Measurements from ENCODE around the gene NRG2.

NRG2 gene

DNA sequence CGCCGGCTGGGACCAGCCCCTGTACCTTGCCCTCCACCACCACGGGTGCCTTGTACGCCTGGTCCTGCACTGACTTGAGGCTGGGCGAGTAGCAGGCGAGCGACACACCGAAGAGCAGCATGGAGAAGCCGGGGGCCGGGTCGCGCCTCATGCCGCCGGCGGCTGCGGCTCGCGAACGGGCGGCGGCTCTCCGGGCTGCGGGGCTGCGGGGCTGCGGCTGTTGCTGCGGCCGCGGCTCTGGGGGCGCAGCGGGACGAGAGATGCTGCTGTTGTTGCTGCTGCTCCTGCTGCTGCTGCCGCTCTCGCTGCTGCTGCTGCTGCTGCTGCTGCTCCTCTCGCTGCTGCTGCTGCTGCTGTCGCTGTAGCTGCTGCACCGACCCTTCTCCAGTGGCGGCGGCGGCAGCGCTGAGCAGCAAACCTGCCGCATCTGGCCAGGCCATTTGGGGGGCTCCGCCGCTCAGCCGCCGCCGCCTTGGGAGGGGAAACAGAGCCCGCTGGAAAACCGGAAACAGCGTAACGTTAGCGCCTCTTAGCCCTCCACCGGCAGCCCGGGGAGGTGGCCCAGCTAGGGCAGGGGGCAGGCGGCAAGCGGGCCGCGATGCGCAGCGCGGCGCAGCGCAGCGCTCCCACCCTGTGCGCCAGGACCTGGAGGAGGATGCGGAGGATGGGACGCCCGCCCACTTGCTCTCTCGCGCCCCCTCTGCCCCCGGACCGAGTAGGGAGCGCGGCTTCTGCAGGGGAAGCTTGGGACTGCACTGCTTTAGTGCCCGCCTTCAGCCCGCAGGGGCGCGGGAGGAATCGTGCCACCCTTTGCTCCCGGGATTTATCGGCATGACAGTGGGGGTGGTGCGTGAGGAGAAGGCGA lies at the start of gene NRG2:
Gene NRG2 (minus strand): TSS at position 657 of the 865 bp plus-strand sequence.
- Histone ChIP-seq H3K9me3 (replicated peaks in 1 of 11) (no peaks in the 10 kb centered on the region), H3K9ac (peak within 1 kb of the TSS; percentile 7 to 60 (median 47); a peak in 17 of 22 replicates), H4K20me1 (peaks cover 0 to 13% (median 3%) of the 10 kb centered on the region in 11 experiments; a peak in 4 of 22 replicates), H3K4me1 (peaks cover 18 to 38% (median 24%) of the 10 kb centered on the region in 10 experiments), H3K4me3 (peak within 1 kb of the TSS; percentile 56 to 75 (median 66)), H3K36me3 (no peaks in the 10 kb centered on the region), H3K4me2 (peak within 1 kb of the TSS; percentile 89 to 99 (median 98)), H3K27ac (no peak within 1 kb of the TSS), H3K27me3 (peaks cover 65 to 79% (median 76%) of the 10 kb centered on the region in 11 experiments)
- TF ChIP-seq Cebpa-rat (IDR thresholded peaks at IDR 0.05), result no peak

DNA sequence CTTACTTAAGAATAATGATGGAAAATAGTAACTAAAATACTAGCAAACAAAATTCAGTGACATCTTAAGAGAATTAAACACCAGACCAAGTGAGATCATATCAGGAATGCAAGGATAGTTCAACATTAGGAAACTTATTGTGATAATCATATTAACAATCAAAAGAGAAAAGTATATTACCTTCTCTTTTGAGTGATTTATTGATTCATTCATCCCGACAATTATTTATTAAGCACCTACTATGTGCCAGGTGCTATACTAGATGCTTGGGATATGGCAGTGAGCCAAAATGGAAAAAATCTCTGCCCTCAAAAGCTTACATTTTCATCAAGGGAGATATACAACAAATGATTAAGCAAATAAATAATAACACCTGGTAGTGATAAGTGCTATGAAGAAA lies 47.2 kb upstream of the NRG2 start:
- H3K4me2 ChIP-seq, result no peak overlapping the region
- no peak overlapping the region for H3K27ac ChIP-seq
- H3K9me3 ChIP-seq (replicated peaks in 1 of 11), result peaks cover 14 to 25% (median 19%) of the 10 kb centered on the region in 11 experiments
- H3K9ac ChIP-seq, result no peak overlapping the region
- no peaks in the 10 kb centered on the region for H4K20me1 ChIP-seq
- no peaks in the 10 kb centered on the region for H3K4me1 ChIP-seq
- H3K4me3 ChIP-seq, result no peak overlapping the region
- H3K27me3 ChIP-seq, result no peaks in the 10 kb centered on the region
- H3K36me3 ChIP-seq, result no peaks in the 10 kb centered on the region
- TF ChIP-seq Cebpa-rat (IDR thresholded peaks at IDR 0.05), result no peak

DNA sequence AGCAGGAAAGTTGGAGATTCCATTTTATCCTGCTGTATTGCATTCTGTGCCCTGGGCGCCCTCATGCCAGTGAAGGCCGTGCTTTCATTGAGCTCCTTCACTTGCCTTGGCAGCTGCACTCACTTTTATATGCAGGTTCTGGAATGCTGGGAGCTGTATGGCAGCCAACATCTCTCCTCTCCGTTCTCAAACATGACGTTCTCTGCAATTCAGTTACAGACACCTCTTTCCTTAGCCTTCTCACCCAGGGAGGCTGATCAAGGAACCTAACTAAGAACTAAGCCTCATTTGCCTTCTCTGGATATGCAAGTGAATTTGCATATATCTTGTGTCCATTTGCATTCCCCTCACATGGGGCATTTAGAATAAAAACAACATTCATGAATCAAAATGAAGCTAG lies 41.4 kb upstream of the NRG2 start:
- H3K4me2 ChIP-seq, result no peak overlapping the region
- no peak for TF ChIP-seq Cebpa-rat (IDR thresholded peaks at IDR 0.05)
- H3K27ac ChIP-seq, result no peak overlapping the region
- H3K27me3 ChIP-seq, result no peaks in the 10 kb centered on the region
- no peak overlapping the region for H3K4me3 ChIP-seq
- H3K9me3 ChIP-seq (replicated peaks in 1 of 11), result peaks cover 0 to 4% (median 2%) of the 10 kb centered on the region in 11 experiments; a peak in 19 of 22 replicates
- no peaks in the 10 kb centered on the region for H3K4me1 ChIP-seq
- no peaks in the 10 kb centered on the region for H3K36me3 ChIP-seq
- no peaks in the 10 kb centered on the region for H4K20me1 ChIP-seq
- H3K9ac ChIP-seq, result no peak overlapping the region

DNA sequence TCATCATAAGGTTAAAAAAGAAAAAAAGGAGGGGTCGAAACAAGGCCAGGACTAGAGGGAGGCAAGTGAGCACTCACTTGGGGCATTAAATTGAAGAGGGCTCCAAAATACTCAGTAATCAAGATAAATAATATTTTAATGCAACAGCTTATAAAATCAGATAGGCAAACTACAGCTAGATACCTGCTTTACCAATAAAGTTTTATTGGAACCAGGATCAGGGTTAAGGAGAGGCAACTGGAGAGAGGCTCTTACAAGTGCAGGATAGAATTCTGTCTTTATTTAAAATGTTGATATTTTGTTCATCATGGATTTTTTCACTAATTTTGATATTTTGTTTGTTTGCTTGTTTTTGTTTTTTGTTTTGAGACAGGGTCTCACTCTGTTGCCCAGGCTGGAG lies 40.6 kb upstream of the NRG2 start:
- TF ChIP-seq Cebpa-rat (IDR thresholded peaks at IDR 0.05), result no peak
- no peaks in the 10 kb centered on the region for H3K4me1 ChIP-seq
- H3K4me2 ChIP-seq, result no peak overlapping the region
- H4K20me1 ChIP-seq, result no peaks in the 10 kb centered on the region
- no peak overlapping the region for H3K9ac ChIP-seq
- no peaks in the 10 kb centered on the region for H3K36me3 ChIP-seq
- no peak overlapping the region for H3K27ac ChIP-seq
- no peaks in the 10 kb centered on the region for H3K9me3 ChIP-seq (replicated peaks in 1 of 11)
- H3K4me3 ChIP-seq, result no peak overlapping the region
- no peaks in the 10 kb centered on the region for H3K27me3 ChIP-seq

DNA sequence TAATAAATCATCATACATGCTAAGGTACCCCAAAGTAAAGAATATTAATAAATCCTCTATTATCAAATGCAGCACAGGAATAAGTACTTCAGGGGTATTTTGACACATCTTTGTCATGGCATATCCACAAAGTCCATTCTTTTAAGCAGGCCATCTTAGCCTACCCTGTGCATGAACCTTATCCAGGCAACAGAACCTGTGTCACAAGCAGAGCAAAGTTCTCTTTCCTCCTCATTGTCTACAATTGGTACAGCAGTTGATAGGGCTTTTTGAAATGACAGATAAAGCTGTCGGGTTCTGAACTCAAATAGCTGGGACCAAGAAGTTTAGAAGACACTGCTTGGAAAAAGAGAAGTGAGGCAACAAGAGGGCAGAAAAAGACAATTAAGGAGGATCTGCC lies 40.0 kb upstream of the NRG2 start:
- H3K9me3 ChIP-seq (replicated peaks in 1 of 11), result no peaks in the 10 kb centered on the region

DNA sequence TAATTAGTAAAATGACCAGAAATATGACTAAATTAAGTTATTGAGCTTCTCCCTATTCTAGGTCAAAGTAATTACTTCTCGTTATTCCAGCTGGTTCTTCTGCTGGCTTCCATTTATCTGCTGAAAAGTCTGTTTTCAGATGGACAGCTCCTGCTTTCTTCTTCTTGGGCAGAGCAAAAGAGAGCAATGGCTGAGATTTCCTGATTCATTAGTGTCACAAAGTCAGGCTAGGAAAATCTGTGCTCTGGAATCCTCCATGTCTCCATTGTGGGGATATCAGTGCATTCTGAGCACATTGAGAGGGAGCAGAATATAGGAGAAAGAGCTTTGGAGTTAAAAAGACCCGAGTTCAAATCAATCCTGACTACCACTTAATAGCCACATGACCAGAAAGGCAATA lies 33.7 kb upstream of the NRG2 start:
- Histone ChIP-seq H4K20me1 (no peaks in the 10 kb centered on the region), H3K9me3 (replicated peaks in 1 of 11) (no peaks in the 10 kb centered on the region), H3K36me3 (no peaks in the 10 kb centered on the region), H3K4me2 (no peak overlapping the region), H3K9ac (no peak overlapping the region), H3K27ac (no peak overlapping the region), H3K4me1 (no peaks in the 10 kb centered on the region), H3K27me3 (no peaks in the 10 kb centered on the region), H3K4me3 (no peak overlapping the region)
- no peak for TF ChIP-seq Cebpa-rat (IDR thresholded peaks at IDR 0.05)

More for the DNA sequence above, 40.0 kb upstream of the NRG2 start:
- no peak for TF ChIP-seq Cebpa-rat (IDR thresholded peaks at IDR 0.05)
- Histone ChIP-seq H3K4me2 (no peak overlapping the region), H3K36me3 (no peaks in the 10 kb centered on the region), H3K9ac (no peak overlapping the region), H3K27ac (no peak overlapping the region), H3K4me1 (no peaks in the 10 kb centered on the region), H3K4me3 (no peak overlapping the region), H4K20me1 (no peaks in the 10 kb centered on the region), H3K27me3 (no peaks in the 10 kb centered on the region)

DNA sequence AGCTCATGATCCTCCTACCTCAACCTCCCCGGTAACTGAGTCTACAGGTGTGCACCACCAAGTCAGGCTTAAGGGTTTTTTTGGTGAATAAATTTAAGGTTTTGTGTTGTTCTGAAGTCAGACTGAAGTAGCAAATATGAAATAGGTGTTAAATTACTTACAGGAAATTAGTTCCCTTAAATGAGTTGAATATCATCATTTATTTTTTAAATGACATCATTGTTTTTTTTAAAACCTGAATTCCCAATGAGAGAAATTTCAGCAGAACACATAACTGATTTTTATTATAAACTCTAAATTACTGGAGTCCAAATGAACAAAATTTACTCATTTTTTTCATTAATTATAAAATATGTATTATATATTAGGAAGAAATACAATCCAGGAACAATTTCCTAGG lies 33.0 kb upstream of the NRG2 start:
- Histone ChIP-seq H3K27ac (no peak overlapping the region), H3K4me1 (no peaks in the 10 kb centered on the region), H3K36me3 (no peaks in the 10 kb centered on the region), H3K9ac (no peak overlapping the region), H3K4me3 (no peak overlapping the region), H3K27me3 (no peaks in the 10 kb centered on the region), H3K4me2 (no peak overlapping the region), H4K20me1 (no peaks in the 10 kb centered on the region), H3K9me3 (replicated peaks in 1 of 11) (no peaks in the 10 kb centered on the region)
- no peak for TF ChIP-seq Cebpa-rat (IDR thresholded peaks at IDR 0.05)

DNA sequence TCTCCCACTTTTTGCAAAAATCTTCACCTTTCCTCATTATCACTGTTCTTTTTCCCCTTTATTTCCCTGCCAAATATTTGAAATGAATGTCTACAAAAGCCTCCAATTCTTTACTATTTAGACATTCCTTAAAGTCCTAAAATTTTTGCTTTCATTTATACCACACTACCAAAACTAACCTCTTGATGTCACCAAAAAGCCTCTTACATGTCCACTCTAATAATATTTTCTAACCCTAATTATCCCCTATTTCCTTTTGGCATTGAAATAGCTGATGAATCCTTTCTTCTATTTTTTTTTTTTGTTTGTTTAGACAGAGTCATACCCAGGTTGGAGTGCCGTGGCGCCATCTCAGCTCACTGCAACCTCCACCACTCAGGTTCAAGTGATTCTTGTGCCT lies 32.3 kb upstream of the NRG2 start:
- Histone ChIP-seq H4K20me1 (no peaks in the 10 kb centered on the region), H3K36me3 (no peaks in the 10 kb centered on the region), H3K4me2 (no peak overlapping the region), H3K27ac (no peak overlapping the region), H3K4me1 (no peaks in the 10 kb centered on the region), H3K9ac (no peak overlapping the region), H3K4me3 (no peak overlapping the region), H3K9me3 (replicated peaks in 1 of 11) (no peaks in the 10 kb centered on the region), H3K27me3 (no peaks in the 10 kb centered on the region)
- no peak for TF ChIP-seq Cebpa-rat (IDR thresholded peaks at IDR 0.05)

DNA sequence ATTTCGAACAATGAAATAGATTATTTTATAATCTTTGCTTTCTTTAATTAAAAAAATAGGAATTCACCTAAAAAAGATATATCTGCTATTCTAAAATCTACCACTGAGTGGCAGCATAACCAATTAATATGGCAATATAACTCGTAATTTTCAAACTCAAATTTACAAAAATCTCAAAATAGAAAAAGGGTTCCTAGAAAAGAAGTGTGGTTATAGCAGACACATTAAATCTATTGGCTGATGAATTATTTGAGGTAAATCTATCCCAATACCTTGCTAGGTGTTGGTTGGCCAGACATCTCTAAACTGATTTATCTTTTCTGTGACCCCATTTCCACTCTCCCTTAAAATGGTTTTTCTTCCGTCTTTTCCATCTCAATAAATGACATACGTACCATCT lies 30.2 kb upstream of the NRG2 start:
- TF ChIP-seq Cebpa-rat (IDR thresholded peaks at IDR 0.05), result no peak
- Histone ChIP-seq H3K4me1 (no peaks in the 10 kb centered on the region), H3K4me3 (no peak overlapping the region), H3K36me3 (no peaks in the 10 kb centered on the region), H3K9me3 (replicated peaks in 1 of 11) (no peaks in the 10 kb centered on the region), H3K4me2 (no peak overlapping the region), H4K20me1 (no peaks in the 10 kb centered on the region), H3K27ac (no peak overlapping the region), H3K9ac (no peak overlapping the region), H3K27me3 (no peaks in the 10 kb centered on the region)

DNA sequence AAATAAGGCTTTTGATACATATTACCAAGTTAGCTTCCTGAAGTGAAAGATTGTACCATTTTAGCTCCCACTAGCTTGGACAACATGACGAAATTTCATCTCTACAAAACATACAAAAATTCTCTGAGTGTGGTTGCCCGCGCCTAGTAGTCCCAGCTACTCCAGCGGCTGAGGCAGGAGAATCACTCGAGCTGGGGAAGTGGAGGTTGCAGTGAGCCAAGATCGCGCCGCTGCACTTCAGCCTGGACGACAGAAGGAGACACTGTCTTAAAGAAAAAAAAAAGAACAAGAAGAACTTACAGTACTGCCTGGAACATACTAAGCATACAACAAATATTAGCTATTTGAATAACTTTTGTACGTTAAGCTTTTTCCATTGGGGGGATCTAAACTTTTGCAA lies 29.7 kb upstream of the NRG2 start:
- no peak overlapping the region for H3K4me2 ChIP-seq
- H3K4me3 ChIP-seq, result no peak overlapping the region
- no peak overlapping the region for H3K9ac ChIP-seq
- H3K27ac ChIP-seq, result no peak overlapping the region
- H3K27me3 ChIP-seq, result no peaks in the 10 kb centered on the region
- no peaks in the 10 kb centered on the region for H3K9me3 ChIP-seq (replicated peaks in 1 of 11)
- no peaks in the 10 kb centered on the region for H3K36me3 ChIP-seq
- no peak for TF ChIP-seq Cebpa-rat (IDR thresholded peaks at IDR 0.05)
- H4K20me1 ChIP-seq, result no peaks in the 10 kb centered on the region
- H3K4me1 ChIP-seq, result no peaks in the 10 kb centered on the region
